ENCODE data around the gene GINM1. TPM values are rescaled to one million over a fixed set of nuclear protein-coding genes. Genes with fewer than 3 reads are reported as not detected.

The GINM1 gene
- total and polyA plus RNA-seq, 2 of the 8 experiments (the other 6 are each of a cell fraction or from before 2014, with no cell fraction given) = 5.1 to 21.6 TPM

DNA sequence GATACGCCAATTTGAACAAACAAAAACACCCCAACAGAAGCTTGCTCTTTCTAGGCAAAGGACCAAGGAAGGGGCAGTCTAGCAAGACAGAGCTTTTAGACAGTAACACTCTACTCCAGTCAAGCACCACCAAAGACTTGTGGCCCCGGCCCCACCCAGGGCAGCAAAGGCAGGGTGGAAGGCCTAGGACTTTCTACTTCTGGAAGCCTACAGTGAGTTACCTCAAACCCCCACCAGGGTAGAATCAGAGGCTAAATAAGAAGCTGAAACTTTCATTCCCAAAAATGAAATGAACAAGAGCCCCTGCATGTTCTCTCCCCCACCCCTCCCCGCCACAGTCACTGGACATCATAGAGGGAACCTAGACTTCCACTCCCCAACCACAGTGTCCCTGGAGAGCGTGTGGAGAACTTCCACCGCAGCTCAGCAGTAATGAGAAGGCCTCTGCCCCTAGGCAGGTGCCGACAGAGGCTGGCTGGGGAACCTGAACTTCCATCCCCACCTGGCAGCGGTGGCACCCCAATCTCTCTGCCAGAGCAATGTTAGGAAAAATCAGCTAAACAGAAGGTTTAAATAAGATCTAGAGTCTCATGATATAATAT lies 42.3 kb downstream of the GINM1 start:
- WGBS, 2 experiments (ENCODE audit: extremely low coverage in 1 of 2, insufficient coverage in 1 of 2, insufficient read length in 1 of 2, insufficient replicate concordance in 2 of 2, low coverage in 1 of 2, low lambda C conversion rate in 2 of 2, missing lambda C conversion rate in 1 of 2) = 92% methylated on average over 7 of the region's 7 CpGs; no CpG with 5 or more reads in 1 of the 2 experiments

More for the DNA sequence above, 42.3 kb downstream of the GINM1 start:
- no peak for FAIRE-seq
- Histone ChIP-seq H2BK20ac (ENCODE audit: low read length) (no peak overlapping the region), H2BK12ac (ENCODE audit: low read depth, low read length) (no peak overlapping the region), H3K56ac (replicated peaks; ENCODE audit: insufficient read length, low read depth, low read length) (no peak overlapping the region), H2AK5ac (ENCODE audit: low read depth, low read length) (no peak overlapping the region), H3K23me2 (ENCODE audit: low read depth, low read length) (no peaks in the 10 kb centered on the region), H2AFZ (ENCODE audit: low read length) (no peak overlapping the region), H3K18ac (ENCODE audit: extremely low read depth, low read length) (no peak overlapping the region), H4K91ac (replicated peaks; ENCODE audit: insufficient read length, low read length) (no peak overlapping the region), H3K36me3 (ENCODE audit: control insufficient read depth in 2 of 4, insufficient read depth in 4 of 4, low read length in 3 of 4) (no peaks in the 10 kb centered on the region; a peak in 1 of 8 replicates), H3K9me3 (ENCODE audit: insufficient read depth in 2 of 2, low read depth in 1 of 2, low read length in 1 of 2) (0 out of 4 replicates have a peak, but pooled peaks cover 0 to 3% of the 10 kb centered on the region in 2 experiments), H4K8ac (ENCODE audit: extremely low read depth, insufficient read depth, low read length) (peak overlapping the region; percentile 57; the same call in 1 of the 2 replicates), H3K14ac (ENCODE audit: insufficient read length) (no peak overlapping the region), H2BK15ac (ENCODE audit: low read length) (no peak overlapping the region), H3K79me2 (ENCODE audit: control insufficient read depth in 1 of 2, insufficient read depth in 2 of 2, low read length in 2 of 2) (no peaks in the 10 kb centered on the region), H3K23ac (ENCODE audit: insufficient read length) (no peak overlapping the region), H3K27me3 (replicated peaks in 1 of 4; ENCODE audit: control insufficient read depth in 3 of 4, extremely low read depth in 1 of 4, insufficient read depth in 3 of 4, low read length in 3 of 4) (no peaks in the 10 kb centered on the region), H3K4me2 (ENCODE audit: insufficient read depth in 1 of 2, low read depth in 2 of 2, low read length in 2 of 2) (no peak overlapping the region), H3K4me3 (ENCODE audit: extremely low read depth in 1 of 4, insufficient read depth in 2 of 4, low read depth in 3 of 4, low read length in 4 of 4) (no peak overlapping the region), H4K5ac (ENCODE audit: insufficient read length, low read depth, low read length) (no peak overlapping the region), H3K9ac (replicated peaks in 1 of 4; ENCODE audit: extremely low read depth in 1 of 4, low read depth in 3 of 4, low read length in 3 of 4) (no peak overlapping the region; a peak in 1 of 7 replicates), H2BK120ac (replicated peaks; ENCODE audit: low read depth, low read length) (no peak overlapping the region), H2BK5ac (ENCODE audit: low read depth, low read length) (no peak overlapping the region), H3K4ac (replicated peaks; ENCODE audit: insufficient read length, low read depth, low read length) (no peak overlapping the region), H3K79me1 (ENCODE audit: low read depth, low read length) (no peaks in the 10 kb centered on the region), H4K20me1 (replicated peaks in 1 of 2; ENCODE audit: control insufficient read depth in 1 of 2, insufficient read depth in 2 of 2, low read length in 2 of 2) (no peaks in the 10 kb centered on the region), H3K27ac (ENCODE audit: low read depth, low read length) (no peak overlapping the region), H3K4me1 (replicated peaks in 1 of 4; ENCODE audit: control insufficient read depth in 3 of 4, insufficient read depth in 4 of 4, low read length in 3 of 4) (no peaks in the 10 kb centered on the region)
- CTCF ChIA-PET (ENCODE audit: partially characterized antibody) = interaction anchor here (0.7 to 2.9 kb wide), 4 partner anchors 10 to 91 kb away, joined by 3 to 12 read pairs (median 4); no protein-coding TSS in a partner anchor
- no peak for DNase-seq (ENCODE audit: low read depth in 1 of 2, low spot score in 2 of 2)
- POLR2A ChIA-PET (ENCODE audit: partially characterized antibody) = interaction anchor here (1.1 to 2.5 kb wide), 4 partner anchors 13 to 33 kb away, joined by 3 to 8 read pairs (median 5); no protein-coding TSS in a partner anchor

All from H1 (cell line).